GM20431 (cell line): ENCODE measurements around the gene CST9.

Experiments used
- in situ Hi-C: fragments of 300-500 bp; cut with MseI, MboI; formaldehyde crosslinking; loops from one replicate; pipeline ENCODE4 v1.15.0; 2020; ENCODE audit warnings: low sequenced_read_pairs; ENCODE audit not compliant: unreplicated experiment

CST9 gene, protein sequence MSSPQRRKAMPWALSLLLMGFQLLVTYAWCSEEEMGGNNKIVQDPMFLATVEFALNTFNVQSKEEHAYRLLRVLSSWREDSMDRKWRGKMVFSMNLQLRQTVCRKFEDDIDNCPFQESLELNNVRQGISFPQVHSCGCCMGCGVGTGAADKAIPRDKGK

DNA sequence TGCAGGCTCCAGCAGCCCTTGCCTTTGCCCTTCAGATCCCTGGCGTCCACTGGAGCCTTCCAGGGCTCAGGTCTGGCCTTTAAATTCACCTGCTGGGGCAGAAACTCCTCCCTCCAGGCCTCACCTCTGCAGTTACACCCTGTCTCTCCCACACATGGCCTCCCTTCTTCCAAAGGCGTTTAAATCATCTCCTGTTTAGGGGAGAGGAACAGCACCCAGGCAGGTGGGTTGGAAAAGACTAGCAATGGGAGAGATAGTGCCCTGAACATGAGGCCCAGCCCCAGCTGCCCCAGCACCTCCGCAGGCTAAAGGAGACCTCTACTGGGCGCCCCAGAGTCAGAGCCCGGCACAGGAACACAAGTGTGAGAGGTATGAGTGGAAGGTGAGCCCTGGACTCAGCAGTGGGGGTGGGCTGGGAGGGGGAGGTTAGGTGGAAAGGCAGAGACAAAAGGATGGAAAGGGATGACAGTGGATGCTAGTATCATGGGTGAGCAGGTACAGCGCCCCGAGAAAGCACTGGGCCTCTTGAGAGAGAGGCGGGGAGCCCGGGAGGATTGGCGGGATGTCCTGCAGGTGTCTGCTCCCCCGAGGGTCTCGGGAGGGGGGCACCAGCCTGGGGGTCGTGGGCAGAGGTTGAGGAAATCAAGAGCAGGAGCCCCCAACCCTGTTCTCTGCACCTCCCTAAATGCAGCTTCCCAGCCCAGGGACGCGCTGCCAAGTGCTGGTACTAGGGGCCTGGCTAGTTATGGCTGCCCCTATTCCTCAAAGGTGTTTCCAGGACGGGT, at the start of gene CST9:
TSS of gene CST9 (minus strand) at position 51 of the 785 bp plus-strand sequence. CDS start 53 bp downstream, outside the sequence.
- in situ Hi-C loops = loop anchor here (10.0 kb wide), 1 partner anchor 161 kb away; no protein-coding TSS in a partner anchor

DNA sequence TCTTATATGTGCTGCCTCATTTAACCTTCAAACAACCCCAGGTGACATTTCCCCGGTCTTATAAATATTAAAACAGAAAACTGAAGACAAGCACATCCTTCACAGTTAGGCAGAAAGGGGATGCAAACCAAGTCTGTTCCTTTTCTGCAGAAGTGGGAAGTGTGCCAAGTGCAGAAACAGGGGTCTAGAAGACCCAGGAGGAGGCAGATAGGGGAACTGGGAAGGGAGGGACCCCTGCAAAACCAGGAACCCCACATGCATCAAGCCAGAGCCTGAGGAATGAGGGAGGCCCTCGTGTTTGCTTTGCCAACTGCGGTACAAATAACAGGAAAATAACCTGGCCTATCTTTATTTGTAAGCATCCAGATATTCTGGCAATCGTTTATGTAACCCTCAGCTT, 49.0 kb upstream of the CST9 start:
- in situ Hi-C loops = no loop called here

GRCh38 chr20:23654000-23654399, 48.3 kb upstream of the CST9 start:
- in situ Hi-C loops = no loop called here

DNA sequence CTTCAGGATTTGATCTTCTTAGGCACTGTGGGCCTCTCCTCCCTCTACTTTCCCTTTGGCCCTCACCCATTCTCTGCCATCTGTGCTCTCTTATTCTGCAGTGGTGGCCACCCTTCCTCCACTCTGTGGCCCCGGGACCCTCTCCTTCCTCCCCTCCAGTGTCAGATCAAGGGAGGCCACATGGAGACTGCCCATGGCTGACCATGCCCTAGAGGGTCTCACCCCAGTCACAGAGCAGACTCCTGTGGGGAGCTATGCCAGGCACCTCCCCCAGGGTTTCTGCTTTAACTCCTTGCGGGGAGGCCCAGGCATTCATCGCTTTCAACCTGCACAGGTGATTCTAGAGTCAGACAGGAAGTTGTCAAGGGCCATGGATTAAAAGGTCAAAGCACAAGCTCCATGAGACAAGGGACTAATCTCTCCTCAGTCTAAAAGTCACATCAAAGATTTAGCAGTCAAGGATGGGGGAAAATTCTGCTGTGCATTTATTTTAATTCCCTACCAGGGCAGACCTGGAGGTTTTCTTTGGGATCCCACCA, 47.8 kb upstream of the CST9 start:
- in situ Hi-C loops = no loop called here

GRCh38 chr20:23652926-23653325, 47.2 kb upstream of the CST9 start:
- in situ Hi-C loops = no loop called here

- in situ Hi-C loops = no loop called here
Observed at GRCh38 chr20:23652371-23652770, 46.7 kb upstream of the CST9 start.

DNA sequence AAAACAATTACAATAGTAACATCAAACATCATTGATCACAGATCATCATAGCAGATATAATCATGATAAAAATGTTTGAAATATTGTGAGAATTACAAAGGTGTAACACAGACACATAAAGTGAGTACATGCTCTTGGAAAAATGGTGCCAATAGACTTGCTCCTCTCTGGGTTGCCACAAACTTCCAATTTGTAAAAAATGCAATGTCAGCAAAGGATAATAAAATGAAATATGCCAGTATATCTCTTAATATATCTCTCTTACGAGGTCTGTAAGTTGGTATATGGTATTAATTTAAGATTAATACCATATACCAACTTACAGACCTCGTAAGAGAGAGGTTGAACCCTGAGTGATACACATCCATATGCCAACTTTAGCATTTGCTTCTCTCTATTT, 45.4 kb upstream of the CST9 start:
- in situ Hi-C loops = no loop called here

DNA sequence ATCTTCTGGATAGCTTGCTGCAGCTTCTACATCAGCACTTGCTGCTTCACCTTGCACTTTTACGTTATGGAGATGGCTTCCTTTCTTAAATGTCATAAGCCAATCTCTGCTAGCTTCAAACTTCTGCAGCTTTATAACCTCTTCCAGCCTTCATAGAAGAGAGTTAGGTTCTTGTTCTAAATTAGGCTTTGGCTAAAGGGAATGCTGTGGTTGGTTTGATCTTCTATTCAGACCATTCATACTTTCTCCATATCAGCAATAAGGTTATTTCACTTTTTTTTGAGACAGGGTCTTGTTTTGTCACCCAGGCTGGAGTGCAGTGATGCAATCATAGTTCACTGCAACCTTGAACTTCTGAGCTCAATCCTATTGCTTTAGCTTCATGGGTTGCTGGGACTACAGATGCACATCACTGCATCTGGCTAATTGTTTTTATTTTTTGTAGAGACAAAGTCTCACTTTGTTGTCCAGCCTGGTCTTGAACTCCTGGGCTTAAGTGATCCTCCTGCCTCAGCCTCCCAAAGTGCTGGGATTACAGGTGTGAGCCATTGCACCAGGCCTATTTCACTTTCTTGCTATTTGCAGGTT, 44.2 kb upstream of the CST9 start:
- in situ Hi-C loops = no loop called here

DNA sequence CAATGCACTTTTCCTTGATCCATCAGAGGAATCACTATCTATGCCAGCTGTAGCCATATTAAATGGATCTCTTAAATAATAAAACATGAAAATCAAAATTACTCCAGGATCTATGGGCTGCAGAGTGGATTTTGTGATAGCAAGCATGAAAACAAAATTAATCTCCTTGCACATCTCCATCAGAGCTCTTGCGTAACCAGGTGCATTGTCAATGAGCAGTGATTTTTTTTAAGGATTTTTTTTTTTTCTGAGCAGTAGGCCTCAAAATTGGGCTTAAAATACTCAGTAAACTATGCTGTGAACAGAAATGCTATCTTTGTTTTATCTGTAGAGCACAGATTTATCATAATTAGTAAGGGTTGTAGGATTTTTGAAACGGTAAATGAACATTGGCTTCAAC, 43.5 kb upstream of the CST9 start:
- in situ Hi-C loops = no loop called here

GRCh38 chr20:23647346-23647745, 41.6 kb upstream of the CST9 start:
- in situ Hi-C loops = no loop called here

DNA sequence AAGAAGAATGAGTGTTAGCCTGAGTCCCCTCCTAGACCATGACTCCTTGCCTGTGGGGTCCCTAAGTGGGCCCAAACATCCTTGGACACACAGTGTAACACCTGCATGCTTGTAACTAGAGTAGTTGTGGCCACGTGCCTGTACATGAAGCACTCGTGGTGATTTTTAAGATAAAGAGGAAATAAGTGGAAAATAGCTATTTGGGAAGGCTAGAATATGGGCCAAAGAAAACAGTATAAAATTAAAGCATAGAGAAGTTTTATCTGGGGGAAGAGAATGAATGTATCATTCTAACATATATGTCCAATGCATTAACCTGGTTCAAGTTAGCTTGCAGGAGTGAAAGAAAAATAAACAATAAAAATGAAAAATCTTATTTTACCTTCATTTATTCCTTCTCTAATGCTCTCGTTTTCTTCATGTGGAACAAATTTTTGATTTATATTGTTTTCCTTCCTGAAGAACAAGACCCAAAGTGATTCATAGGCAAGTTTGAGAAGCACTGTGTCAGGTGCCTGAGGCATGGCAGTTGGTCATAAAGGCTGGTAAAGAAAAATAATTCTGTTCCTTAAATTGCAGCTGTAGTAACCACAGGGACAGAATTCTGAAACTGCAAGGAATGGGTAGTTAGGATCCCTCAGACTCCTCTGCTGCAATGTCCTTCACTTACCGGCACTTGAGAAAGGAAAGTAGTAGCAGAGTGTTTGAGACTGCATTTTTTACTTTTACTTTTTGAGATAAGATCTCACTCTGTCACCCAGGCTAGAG, 40.6 kb upstream of the CST9 start:
- in situ Hi-C loops = no loop called here

- in situ Hi-C loops = no loop called here
Observed at GRCh38 chr20:23645575-23645974, 39.9 kb upstream of the CST9 start.

- in situ Hi-C loops = no loop called here
Observed at GRCh38 chr20:23644164-23644563, 38.4 kb upstream of the CST9 start.

GRCh38 chr20:23643659-23644058, 37.9 kb upstream of the CST9 start:
- in situ Hi-C loops = no loop called here

DNA sequence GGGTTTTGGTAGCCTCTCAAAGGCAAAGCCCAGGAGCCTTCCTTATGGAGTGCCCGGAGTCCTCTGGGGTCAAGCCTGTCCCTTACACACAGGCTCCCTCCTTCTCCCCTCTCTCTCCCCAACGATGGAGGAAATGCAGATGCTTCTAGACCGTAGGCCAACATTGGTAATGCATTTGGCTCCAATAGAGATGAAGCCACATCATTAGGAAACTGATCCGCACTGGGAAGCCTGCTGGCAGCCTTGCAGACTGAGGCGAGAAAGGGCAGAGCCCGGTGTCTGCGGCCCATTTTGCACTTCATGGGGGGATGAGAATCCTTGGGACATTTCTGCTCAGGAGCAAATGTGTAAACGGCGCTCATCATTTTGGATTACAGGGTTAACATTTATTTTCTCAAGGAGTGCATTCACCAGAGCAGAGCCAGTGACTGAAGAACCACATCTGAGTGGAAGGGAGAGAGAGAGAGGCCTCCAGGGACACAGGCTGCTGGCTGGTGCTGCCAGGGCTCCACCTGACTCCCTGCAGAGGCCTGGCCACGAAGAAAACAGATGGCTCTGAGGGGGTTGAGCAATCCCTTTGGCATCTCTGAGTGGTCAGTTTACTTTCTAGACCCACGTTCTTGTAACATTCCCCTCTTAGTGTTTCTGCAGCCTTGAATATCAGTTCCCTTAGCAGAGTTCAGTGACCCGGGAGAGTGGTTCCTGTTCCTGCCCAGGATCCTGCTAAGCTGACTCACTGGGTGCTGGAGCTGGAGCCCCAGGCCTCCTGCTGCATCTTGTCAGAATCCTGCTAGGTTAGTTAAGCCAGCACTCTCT, 36.4 kb upstream of the CST9 start:
- in situ Hi-C loops = no loop called here

GRCh38 chr20:23640671-23641667, 35.3 kb upstream of the CST9 start:
- in situ Hi-C loops = no loop called here

- in situ Hi-C loops = no loop called here
Observed at GRCh38 chr20:23640018-23640601, 34.4 kb upstream of the CST9 start.

- in situ Hi-C loops = no loop called here
Observed at GRCh38 chr20:23639490-23639958, 33.8 kb upstream of the CST9 start.
